ENCODE results near the gene ZNF217. TPM values are rescaled to one million over a fixed set of nuclear protein-coding genes. Genes with fewer than 3 reads are reported as not detected.
"Not testable (repeated sequence)": the region's sequence is repeated elsewhere in the genome, so short reads cannot be mapped to it uniquely, and the experiment has no call there.

Gene ZNF217
- total and polyA plus RNA-seq, 4 donors: 6.0 to 32.6 (median 24.5) TPM

- no peak overlapping the region for H3K4me3 ChIP-seq
- peaks cover 0 to 1% (median 0%) of the 10 kb centered on the region in 4 donors for H3K9me3 ChIP-seq (ENCODE audit: control insufficient read depth in 4 of 4, insufficient read depth in 3 of 4, low read length in 3 of 4)
- no peaks in the 10 kb centered on the region for H3K27me3 ChIP-seq (ENCODE audit: control insufficient read depth in 3 of 3, insufficient read depth in 3 of 3, low read length in 2 of 3)
- H3K27ac ChIP-seq (ENCODE audit: low read depth in 1 of 2, low read length in 1 of 2): no peak overlapping the region
- no peaks in the 10 kb centered on the region for H3K36me3 ChIP-seq (ENCODE audit: control insufficient read depth in 4 of 4, insufficient read depth in 4 of 4, low read length in 4 of 4)
- peaks cover 0 to 2% (median 0%) of the 10 kb centered on the region in 5 donors for H3K4me1 ChIP-seq (ENCODE audit: control insufficient read depth in 5 of 5, insufficient read depth in 5 of 5, low read length in 5 of 5)
- DNase-seq (no peak), ATAC-seq (ENCODE audit: insufficient read depth, low FRiP score) (no peak)
- no peak overlapping the region for H3K9ac ChIP-seq (ENCODE audit: insufficient read depth in 1 of 2, low read length in 2 of 2)
- WGBS, 2 donors: 84 to 86% methylated on average over 8 of the region's 8 CpGs
- TF ChIP-seq, protein P1, sequence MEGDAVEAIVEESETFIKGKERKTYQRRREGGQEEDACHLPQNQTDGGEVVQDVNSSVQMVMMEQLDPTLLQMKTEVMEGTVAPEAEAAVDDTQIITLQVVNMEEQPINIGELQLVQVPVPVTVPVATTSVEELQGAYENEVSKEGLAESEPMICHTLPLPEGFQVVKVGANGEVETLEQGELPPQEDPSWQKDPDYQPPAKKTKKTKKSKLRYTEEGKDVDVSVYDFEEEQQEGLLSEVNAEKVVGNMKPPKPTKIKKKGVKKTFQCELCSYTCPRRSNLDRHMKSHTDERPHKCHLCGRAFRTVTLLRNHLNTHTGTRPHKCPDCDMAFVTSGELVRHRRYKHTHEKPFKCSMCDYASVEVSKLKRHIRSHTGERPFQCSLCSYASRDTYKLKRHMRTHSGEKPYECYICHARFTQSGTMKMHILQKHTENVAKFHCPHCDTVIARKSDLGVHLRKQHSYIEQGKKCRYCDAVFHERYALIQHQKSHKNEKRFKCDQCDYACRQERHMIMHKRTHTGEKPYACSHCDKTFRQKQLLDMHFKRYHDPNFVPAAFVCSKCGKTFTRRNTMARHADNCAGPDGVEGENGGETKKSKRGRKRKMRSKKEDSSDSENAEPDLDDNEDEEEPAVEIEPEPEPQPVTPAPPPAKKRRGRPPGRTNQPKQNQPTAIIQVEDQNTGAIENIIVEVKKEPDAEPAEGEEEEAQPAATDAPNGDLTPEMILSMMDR (IDR thresholded peaks at IDR 0.05; ENCODE audit: control extremely low read depth, extremely low read depth): no peak
Observed at GRCh38 chr20:53527196-53527595, 66.4 kb downstream of the ZNF217 start.

GRCh38 chr20:53524589-53525312 lies 68.9 kb downstream of the ZNF217 start:
- no peak for ATAC-seq (ENCODE audit: insufficient read depth, low FRiP score)
- Histone ChIP-seq H3K4me1 (ENCODE audit: control insufficient read depth in 5 of 5, insufficient read depth in 5 of 5, low read length in 5 of 5) (no peaks in the 10 kb centered on the region), H3K27me3 (ENCODE audit: control insufficient read depth in 3 of 3, insufficient read depth in 3 of 3, low read length in 2 of 3) (no peaks in the 10 kb centered on the region), H3K9me3 (ENCODE audit: control insufficient read depth in 4 of 4, insufficient read depth in 3 of 4, low read length in 3 of 4) (peaks cover 0 to 1% (median 0%) of the 10 kb centered on the region in 4 donors), H3K4me3 (no peak overlapping the region), H3K27ac (ENCODE audit: low read depth in 1 of 2, low read length in 1 of 2) (no peak overlapping the region), H3K36me3 (ENCODE audit: control insufficient read depth in 4 of 4, insufficient read depth in 4 of 4, low read length in 4 of 4) (no peaks in the 10 kb centered on the region), H3K9ac (ENCODE audit: insufficient read depth in 1 of 2, low read length in 2 of 2) (no peak overlapping the region)
- DNase-seq: no peak
- TF ChIP-seq, protein P1 (IDR thresholded peaks at IDR 0.05; ENCODE audit: control extremely low read depth, extremely low read depth): no peak
- WGBS, 2 donors: 77 to 88% methylated on average over 13 of the region's 13 CpGs

GRCh38 chr20:53523615-53524014 lies 70.0 kb downstream of the ZNF217 start:
- ATAC-seq (ENCODE audit: insufficient read depth, low FRiP score); H3K36me3 ChIP-seq (ENCODE audit: control insufficient read depth in 4 of 4, insufficient read depth in 4 of 4, low read length in 4 of 4); H3K9ac ChIP-seq (ENCODE audit: insufficient read depth in 1 of 2, low read length in 2 of 2); H3K9me3 ChIP-seq (ENCODE audit: control insufficient read depth in 4 of 4, insufficient read depth in 3 of 4, low read length in 3 of 4); DNase-seq; H3K27ac ChIP-seq (ENCODE audit: low read depth in 1 of 2, low read length in 1 of 2); H3K27me3 ChIP-seq (ENCODE audit: control insufficient read depth in 3 of 3, insufficient read depth in 3 of 3, low read length in 2 of 3); H3K4me1 ChIP-seq (ENCODE audit: control insufficient read depth in 5 of 5, insufficient read depth in 5 of 5, low read length in 5 of 5); H3K4me3 ChIP-seq: not testable (repeated sequence)
- 95 to 98% methylated on average over 2 of the region's 2 CpGs for WGBS, 2 donors

DNA sequence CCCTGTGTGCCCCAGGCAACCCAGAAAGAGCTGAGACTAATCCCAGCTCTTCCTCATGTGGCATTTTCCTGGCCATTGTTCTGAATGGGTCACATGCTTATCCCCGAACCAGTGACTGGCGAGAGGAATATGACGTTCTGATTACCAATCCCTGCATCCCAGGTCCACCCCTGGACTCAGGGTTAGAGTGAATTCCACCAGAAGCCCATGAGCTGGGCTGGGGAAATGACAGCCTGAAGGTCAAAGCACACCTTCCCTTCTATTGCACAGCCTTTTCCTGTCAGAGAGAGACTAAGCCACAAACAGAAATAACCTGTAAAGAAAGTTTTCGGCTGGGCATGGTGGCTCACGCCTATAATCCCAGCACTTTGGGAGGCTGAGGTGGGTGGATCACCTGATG lies 70.9 kb downstream of the ZNF217 start:
- H3K9ac ChIP-seq (ENCODE audit: insufficient read depth in 1 of 2, low read length in 2 of 2): no peak overlapping the region
- DNase-seq: no peak
- no peaks in the 10 kb centered on the region for H3K4me1 ChIP-seq (ENCODE audit: control insufficient read depth in 5 of 5, insufficient read depth in 5 of 5, low read length in 5 of 5)
- TF ChIP-seq, protein P1 (IDR thresholded peaks at IDR 0.05; ENCODE audit: control extremely low read depth, extremely low read depth): no peak
- no peaks in the 10 kb centered on the region for H3K27me3 ChIP-seq (ENCODE audit: control insufficient read depth in 3 of 3, insufficient read depth in 3 of 3, low read length in 2 of 3)
- ATAC-seq (ENCODE audit: insufficient read depth, low FRiP score): no peak
- no peak overlapping the region for H3K27ac ChIP-seq (ENCODE audit: low read depth in 1 of 2, low read length in 1 of 2)
- no peaks in the 10 kb centered on the region for H3K9me3 ChIP-seq (ENCODE audit: control insufficient read depth in 4 of 4, insufficient read depth in 3 of 4, low read length in 3 of 4)
- H3K4me3 ChIP-seq: no peak overlapping the region
- no peaks in the 10 kb centered on the region for H3K36me3 ChIP-seq (ENCODE audit: control insufficient read depth in 4 of 4, insufficient read depth in 4 of 4, low read length in 4 of 4)
- WGBS, 2 donors: 74 to 83% methylated on average over 5 of the region's 5 CpGs
